ENCODE results near the gene PREX1. TPM values are rescaled to one million over a fixed set of nuclear protein-coding genes. Genes with fewer than 3 reads are reported as not detected.

Gene PREX1
- total and polyA plus RNA-seq, 9 donors, result 3.8 to 13.6 (median 6.7) TPM

GRCh38 chr20:48656137-48656536, 171.7 kb downstream of the PREX1 start:
- Histone ChIP-seq H3K4me3 (no peak overlapping the region), H3K4me1 (ENCODE audit: insufficient read depth) (no peaks in the 10 kb centered on the region), H3K27ac (no peak overlapping the region), H3K9me3 (no peaks in the 10 kb centered on the region), H3K36me3 (no peaks in the 10 kb centered on the region), H3K27me3 (no peaks in the 10 kb centered on the region)
- TF ChIP-seq POLR2A (IDR thresholded peaks at IDR 0.05) (no peak), EP300 (IDR thresholded peaks at IDR 0.05) (no peak), CTCF (IDR thresholded peaks at IDR 0.05) (no peak)
- intact Hi-C loops (cut with DNase I), result loop anchor here in 3 of 4 donors (2.0 to 5.0 kb wide), 3 partner anchors 249 to 251 kb away; no protein-coding TSS in a partner anchor
- no peak for DNase-seq
- 83 to 91% (median 87%) methylated on average over 8 of the region's 8 CpGs for WGBS, 3 donors

GRCh38 chr20:48653706-48654051, 174.1 kb downstream of the PREX1 start:
- DNase-seq, result no peak
- Histone ChIP-seq H3K36me3 (no peaks in the 10 kb centered on the region), H3K27ac (no peak overlapping the region)

GRCh38 chr20:48652961-48653705, 174.7 kb downstream of the PREX1 start:
- H3K27ac ChIP-seq, result no peak overlapping the region
- no peaks in the 10 kb centered on the region for H3K36me3 ChIP-seq
- intact Hi-C loops (cut with DNase I), result no loop called here
- H3K9me3 ChIP-seq, result no peaks in the 10 kb centered on the region
- 62 to 66% (median 63%) methylated on average over 16 of the region's 16 CpGs for WGBS, 3 donors
- no peak overlapping the region for H3K4me3 ChIP-seq
- DNase-seq, result no peak
- H3K4me1 ChIP-seq (ENCODE audit: insufficient read depth), result no peaks in the 10 kb centered on the region
- H3K27me3 ChIP-seq, result no peaks in the 10 kb centered on the region
- no peak for TF ChIP-seq POLR2A (IDR thresholded peaks at IDR 0.05)
- TF ChIP-seq CTCF (IDR thresholded peaks at IDR 0.05), result no peak
- no peak for TF ChIP-seq EP300 (IDR thresholded peaks at IDR 0.05)

More at GRCh38 chr20:48653706-48654051, 174.1 kb downstream of the PREX1 start:
- Histone ChIP-seq H3K9me3 (no peaks in the 10 kb centered on the region), H3K4me3 (no peak overlapping the region), H3K4me1 (ENCODE audit: insufficient read depth) (no peaks in the 10 kb centered on the region), H3K27me3 (no peaks in the 10 kb centered on the region)
- intact Hi-C loops (cut with DNase I), result no loop called here
- TF ChIP-seq EP300 (IDR thresholded peaks at IDR 0.05), result no peak
- no peak for TF ChIP-seq CTCF (IDR thresholded peaks at IDR 0.05)
- no peak for TF ChIP-seq POLR2A (IDR thresholded peaks at IDR 0.05)
- WGBS, 3 donors, result 93 to 95% (median 94%) methylated on average over 10 of the region's 10 CpGs

- 93 to 95% (median 95%) methylated on average over 11 of the region's 11 CpGs for WGBS, 3 donors
- TF ChIP-seq EP300 (IDR thresholded peaks at IDR 0.05) (no peak), CTCF (IDR thresholded peaks at IDR 0.05) (no peak), POLR2A (IDR thresholded peaks at IDR 0.05) (no peak)
- no peaks in the 10 kb centered on the region for H3K36me3 ChIP-seq
Observed at GRCh38 chr20:48651960-48652359, 175.8 kb downstream of the PREX1 start.

More at GRCh38 chr20:48651960-48652359, 175.8 kb downstream of the PREX1 start:
- DNase-seq, result no peak
- H3K27ac ChIP-seq, result no peak overlapping the region
- H3K4me1 ChIP-seq (ENCODE audit: insufficient read depth), result no peaks in the 10 kb centered on the region
- no peaks in the 10 kb centered on the region for H3K27me3 ChIP-seq
- no peak overlapping the region for H3K4me3 ChIP-seq
- intact Hi-C loops (cut with DNase I), result no loop called here
- no peaks in the 10 kb centered on the region for H3K9me3 ChIP-seq

Data from ovary (tissue), 9 donors.